Measurements from ENCODE around the gene RBL1.

DNA sequence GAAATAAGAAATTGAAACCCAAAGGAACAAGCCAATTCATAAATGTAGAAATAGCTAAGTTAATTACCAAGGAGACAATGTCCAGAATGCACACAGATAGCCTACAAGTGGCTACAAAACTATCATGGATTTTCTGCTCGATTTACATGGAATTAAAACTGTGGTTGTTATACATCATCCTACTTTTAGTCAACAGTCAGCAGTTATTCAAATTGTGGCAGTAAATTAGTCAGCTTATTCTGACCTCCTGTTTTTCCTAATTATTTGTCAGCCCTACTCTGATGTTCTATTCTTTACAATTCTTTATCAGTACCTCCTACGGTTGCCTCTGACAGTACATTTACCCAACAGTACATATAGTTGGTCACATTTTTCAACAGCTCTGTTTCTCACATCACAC is 29.6 kb downstream of the RBL1 start:
- TF ChIP-seq, protein P1, sequence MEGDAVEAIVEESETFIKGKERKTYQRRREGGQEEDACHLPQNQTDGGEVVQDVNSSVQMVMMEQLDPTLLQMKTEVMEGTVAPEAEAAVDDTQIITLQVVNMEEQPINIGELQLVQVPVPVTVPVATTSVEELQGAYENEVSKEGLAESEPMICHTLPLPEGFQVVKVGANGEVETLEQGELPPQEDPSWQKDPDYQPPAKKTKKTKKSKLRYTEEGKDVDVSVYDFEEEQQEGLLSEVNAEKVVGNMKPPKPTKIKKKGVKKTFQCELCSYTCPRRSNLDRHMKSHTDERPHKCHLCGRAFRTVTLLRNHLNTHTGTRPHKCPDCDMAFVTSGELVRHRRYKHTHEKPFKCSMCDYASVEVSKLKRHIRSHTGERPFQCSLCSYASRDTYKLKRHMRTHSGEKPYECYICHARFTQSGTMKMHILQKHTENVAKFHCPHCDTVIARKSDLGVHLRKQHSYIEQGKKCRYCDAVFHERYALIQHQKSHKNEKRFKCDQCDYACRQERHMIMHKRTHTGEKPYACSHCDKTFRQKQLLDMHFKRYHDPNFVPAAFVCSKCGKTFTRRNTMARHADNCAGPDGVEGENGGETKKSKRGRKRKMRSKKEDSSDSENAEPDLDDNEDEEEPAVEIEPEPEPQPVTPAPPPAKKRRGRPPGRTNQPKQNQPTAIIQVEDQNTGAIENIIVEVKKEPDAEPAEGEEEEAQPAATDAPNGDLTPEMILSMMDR (IDR thresholded peaks at IDR 0.05), result no peak
- no peak for TF ChIP-seq EZH2 (IDR thresholded peaks at IDR 0.05)
